HG03469 (cell line): ENCODE measurements around the gene MEIS2.

Source experiments
- ATAC-seq: cut with Tn5 transposase; IDR thresholded peaks from one replicate; pipeline ENCODE4 v1.9.1; 2021; ENCODE audit warnings: mild to moderate bottlenecking, moderate library complexity, moderate number of reproducible peaks; ENCODE audit not compliant: unreplicated experiment

Gene MEIS2

GRCh38 chr15:37112971-37113670 is 12.8 kb upstream of the MEIS2 start:
- ATAC-seq = no peak

DNA sequence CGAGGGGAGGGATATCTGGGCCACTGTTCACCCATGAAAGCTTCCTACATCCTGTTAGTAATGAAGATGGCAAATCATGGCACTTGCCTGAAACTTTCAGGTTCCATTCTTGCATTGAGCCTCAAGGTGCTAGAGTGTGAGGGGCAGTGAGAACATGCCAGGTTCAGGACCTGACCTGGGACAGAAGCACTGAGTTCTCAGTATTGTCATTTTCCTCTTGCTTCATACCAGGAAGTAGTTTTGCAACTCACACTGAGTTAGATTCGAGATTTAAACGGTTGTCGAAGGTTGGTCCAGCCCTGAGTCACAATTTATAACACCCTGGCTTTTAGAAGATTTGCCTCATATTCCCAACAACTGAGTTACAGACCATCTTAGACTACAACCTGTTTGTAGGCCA is 11.8 kb upstream of the MEIS2 start:
- ATAC-seq = no peak

DNA sequence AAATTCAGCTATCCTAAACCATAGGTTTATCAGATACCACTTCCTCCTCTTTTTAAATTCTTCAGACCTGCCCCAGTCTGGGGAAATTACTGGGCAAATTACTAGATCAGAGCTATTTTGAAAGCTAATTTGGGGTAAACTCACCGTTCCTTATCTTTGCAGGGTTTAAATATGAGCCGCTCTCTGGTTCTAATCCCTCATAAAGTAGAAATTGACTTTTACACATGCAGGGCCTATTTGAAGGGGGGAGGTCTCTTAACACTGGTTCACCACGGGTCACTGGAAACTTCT is 11.0 kb upstream of the MEIS2 start:
- ATAC-seq = no peak

DNA sequence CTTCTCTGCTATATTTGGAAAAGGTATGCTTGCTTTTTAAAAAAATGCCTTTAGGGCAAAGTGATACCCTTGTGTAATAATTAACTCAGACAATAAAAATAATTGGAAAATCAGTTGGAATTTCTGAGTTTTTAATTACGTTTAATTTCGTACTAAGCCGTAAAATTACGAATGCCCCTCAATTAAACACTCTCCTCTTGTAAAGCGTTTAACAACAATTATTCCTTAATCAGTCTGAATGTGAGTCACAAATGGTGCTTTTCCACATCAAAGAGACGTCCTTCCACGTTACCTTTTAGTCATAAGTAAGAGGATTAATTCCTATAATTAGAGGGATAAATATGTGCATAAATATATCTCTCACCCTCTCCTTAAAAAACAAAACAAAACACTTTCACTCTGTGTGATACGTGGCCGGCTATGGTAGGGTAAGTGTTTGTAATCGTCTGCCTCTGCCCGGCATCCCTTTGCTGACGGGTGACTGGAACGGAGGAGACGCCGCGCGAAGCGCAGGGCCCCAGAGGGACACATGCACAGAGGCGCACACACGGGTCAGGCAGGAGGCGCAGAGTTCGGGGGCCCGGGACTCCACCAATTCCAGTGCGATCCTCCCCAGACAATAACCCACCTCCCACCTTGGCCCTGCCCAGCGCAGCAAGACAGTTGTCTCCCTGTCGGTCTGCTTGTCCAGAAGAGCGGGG is 9.7 kb upstream of the MEIS2 start:
- ATAC-seq = no peak

- no peak for ATAC-seq
Measured at GRCh38 chr15:37109168-37109871, 9.0 kb upstream of the MEIS2 start.

GRCh38 chr15:37108381-37109167 is 8.2 kb upstream of the MEIS2 start:
- no peak for ATAC-seq

- ATAC-seq = no peak
Measured at GRCh38 chr15:37107744-37108380, 7.5 kb upstream of the MEIS2 start.

DNA sequence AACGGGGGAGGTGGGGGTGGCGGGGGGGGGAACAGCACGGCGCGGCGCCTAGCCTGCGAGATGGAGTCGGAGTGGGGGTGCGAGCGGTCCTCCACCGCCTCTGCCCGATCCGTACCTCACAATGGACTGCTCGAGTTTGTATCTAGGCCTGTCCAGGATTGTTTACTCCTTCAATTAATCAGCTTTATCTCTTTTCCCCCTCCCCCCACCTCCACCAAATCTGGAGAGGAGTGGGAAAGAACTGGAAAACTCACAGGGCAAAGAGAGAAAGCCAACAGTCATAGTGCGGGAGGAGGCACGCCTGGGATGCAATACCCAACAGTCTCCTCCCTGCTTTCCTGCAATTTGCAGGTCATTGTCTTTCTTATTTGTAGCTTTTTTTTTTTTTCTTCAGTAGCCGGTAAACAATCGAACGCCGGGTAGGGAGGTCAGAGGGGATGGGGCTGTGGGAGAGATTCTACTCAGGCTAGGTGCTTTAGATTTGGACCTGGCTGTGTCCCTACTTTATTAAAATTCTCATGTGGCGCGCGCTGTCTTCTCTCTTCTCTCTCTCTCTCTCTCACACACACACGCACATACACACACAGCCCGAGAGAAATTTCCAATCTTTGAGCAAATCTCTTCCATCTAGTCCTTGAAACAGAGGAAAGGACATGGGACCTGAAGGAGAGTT is 6.9 kb upstream of the MEIS2 start:
- ATAC-seq = no peak

GRCh38 chr15:37106490-37107001 is 6.2 kb upstream of the MEIS2 start:
- ATAC-seq = no peak

- ATAC-seq = no peak
Measured at GRCh38 chr15:37105889-37106288, 5.5 kb upstream of the MEIS2 start.

GRCh38 chr15:37105029-37105428 is 4.7 kb upstream of the MEIS2 start:
- no peak for ATAC-seq

DNA sequence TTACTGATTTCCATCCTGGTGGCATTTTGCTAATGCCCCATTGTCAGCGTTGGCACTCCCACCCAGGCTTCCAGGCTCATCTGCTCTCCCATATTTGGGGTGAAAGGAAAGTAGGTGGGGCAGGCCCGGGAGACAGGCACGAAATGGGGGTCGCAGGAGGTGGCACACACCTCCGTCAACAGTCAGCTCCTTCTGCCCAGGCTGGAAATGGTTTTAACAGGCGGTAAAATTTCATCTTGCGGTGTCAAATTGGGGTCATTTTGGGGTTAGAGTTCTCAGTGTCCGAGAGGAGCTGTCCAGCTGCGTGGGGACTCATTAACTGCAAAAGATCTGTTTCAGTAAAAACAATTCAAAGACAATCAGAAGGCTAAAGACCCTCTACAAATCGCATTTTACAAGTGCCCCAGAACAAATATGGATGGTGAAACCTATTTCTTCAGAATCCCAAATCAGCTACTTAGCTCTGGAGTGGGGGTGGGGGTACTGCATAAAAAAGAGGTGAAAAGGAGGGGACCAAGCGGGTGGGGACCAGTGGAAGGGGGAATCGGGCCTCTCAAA is 4.2 kb upstream of the MEIS2 start:
- no peak for ATAC-seq

DNA sequence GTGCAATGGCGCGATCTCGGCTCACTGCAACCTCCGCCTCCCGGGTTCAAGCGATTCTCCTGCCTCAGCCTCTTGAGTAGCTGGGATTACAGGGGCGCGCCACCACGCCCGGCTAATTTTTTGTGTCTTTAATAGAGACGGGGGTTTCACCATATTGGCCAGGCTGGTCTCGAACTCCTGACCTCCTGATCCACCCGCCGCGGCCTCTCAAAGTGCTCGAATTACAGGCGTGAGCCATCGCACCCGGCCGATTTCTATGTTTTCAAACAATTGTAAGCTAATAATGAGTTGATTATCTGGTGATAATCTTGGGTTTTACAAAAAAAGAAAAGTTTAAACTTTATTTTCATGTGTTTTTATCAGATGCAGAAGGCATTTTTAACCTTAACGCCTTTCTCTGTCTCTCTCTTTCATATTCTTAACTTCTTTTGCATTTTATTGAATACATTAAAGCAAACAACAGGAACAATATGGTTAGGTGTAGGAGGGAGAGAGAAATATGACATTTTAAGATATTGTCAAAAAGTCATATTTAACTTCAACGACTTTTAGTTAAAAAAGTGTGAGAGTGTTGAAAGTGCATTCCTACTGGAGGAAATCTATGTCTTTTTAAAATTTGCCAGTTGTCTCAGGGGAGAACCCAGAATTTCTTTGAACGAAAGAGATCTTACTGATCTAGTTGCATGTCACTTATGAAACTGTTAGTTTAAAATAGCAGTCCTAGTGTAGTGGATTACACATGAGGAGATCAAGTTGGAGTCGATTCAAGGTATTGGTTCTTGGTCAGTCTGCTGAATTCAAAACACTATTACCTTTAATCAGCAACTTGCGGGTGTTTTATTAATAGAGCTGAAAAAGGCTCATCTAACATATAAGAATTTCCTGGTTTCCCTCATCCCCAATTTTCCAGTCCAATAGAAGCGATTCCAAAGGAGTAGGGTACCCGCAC is 3.4 kb upstream of the MEIS2 start:
- ATAC-seq = no peak

DNA sequence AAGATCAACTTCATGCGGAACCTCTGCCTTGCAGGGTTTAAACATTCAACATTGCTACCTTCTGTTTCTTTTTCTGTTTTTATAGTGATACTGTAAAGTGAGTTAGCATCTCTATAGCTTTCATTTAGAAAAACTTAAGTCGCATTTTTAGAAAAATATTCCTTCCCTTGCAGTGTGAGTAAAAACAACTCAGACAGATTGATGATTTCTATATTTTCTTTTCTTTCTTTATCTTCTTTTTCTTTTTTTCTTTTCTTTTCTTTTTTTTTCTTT is 2.8 kb upstream of the MEIS2 start:
- no peak for ATAC-seq

DNA sequence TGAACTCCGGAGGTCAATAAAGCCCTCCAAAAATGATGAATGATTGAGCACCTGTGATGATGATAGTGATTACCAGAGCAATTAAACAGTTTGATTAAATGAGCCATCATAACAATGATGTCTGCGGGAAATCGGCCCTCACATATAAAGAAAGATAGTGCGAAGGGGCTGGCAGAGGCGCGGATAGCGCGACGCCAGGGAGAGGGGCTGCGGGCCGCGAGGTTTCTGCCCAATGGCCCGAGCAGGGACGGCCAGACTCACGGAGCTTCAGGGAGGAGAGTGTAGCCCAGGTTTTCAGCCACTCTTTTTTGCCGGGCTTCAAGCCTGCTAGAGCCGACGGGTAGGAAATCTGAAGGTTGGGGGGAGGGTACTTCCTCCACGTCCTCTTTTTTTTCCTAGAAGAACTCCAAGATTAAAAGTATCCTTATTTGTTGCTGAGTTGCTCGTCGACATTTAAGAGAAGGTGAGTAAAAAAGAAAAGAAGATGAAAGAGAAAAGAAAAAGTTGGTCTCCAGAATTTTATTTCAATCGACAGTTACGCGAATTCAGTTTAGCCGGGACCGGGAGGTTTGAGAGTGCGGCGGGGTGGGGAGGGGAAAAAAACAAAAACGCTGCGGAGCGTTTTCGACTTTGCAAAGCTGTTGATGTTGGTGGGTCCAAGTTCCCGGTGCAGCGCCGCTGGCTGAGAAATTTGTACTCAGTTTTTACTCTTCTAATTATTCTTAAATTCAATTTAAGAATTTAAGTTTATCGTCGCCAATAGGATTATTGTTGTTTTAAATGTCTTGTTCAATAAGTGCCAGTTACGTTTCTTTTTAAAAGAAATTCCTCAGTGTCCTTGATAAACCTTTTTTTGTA is 2.2 kb upstream of the MEIS2 start:
- no peak for ATAC-seq

GRCh38 chr15:37101980-37102304 is 1.6 kb upstream of the MEIS2 start:
- no peak for ATAC-seq

DNA sequence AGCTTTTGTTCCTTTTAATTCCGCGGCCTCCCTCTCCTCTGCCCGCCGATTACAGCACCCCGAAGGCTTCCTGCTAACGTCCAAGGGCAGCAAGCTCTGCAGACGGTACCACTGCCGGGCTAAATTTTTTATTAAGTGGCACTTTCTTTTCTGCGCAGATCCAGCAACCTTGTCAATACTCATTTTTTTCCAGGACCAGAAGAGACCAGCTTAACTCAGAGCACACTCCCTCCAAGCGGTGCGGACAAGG is 542 bp upstream of the MEIS2 start:
- no peak for ATAC-seq

DNA sequence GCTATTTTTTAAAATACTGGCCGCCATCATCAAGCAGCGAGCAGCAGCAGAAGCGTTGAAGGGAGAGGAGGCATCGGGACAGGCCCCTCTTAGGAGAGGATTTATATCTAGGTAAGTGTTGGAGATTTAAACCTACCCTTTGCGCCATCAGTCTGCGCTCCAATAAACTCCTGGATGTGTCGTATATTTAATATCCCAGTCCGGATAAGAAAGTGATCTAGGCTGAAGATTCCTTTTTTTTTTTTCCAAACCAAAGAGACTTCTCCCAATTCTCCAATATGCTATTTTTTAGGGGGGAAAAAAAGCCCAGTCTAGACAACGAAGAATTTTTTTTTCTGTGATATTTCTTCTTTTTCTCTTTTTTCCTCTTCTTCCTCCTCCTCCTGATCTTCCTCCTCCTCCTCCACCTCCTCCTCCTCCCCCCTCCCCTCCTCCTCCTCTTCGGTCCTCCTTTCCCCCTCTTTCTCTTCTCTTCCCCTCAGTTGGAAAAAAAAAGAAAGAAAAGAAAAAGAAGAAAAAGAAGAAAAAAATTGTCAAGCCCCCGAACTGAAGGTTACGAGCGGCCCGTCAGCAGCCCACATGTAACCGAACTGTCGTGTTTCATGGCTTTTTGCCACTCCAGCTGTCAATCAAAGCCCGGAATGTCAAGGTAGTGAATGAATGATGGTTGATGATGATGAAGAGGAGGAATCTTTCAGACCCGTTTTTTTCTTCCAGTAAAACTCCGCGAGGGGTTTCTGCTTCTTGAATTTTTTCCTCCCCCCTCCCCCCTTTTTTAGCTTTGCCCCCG is 835 bp downstream of the MEIS2 start:
- ATAC-seq = no peak
